K562 (cell line): ENCODE data around the gene SLC39A7. TPM values are rescaled to one million over a fixed set of nuclear protein-coding genes. Genes with fewer than 3 reads are reported as not detected.

Experiments
- BRCA1 ChIP-seq, 2 experiments: fragments of 450-650 bp in 1 of 2; sonication (generic) in 1 of 2; formaldehyde crosslinking in 1 of 2; IDR thresholded peaks; 2 replicates each; pipeline versions ENCODE4 v1.5.0 to v1.6.1; 2017 to 2020; ENCODE audit warnings: mild to moderate bottlenecking in 1 of 2, missing genetic modification reagents in 1 of 2
- CBFA2T3 ChIP-seq: fragments of 450-650 bp; IDR thresholded peaks from 2 replicates; pipeline ENCODE4 v1.6.1; 2017
- CEBPG ChIP-seq, 3 experiments: fragments of 200-800 bp in 1 of 3; sonication (Bioruptor generic) in 1 of 3; sonication (generic) in 1 of 3; formaldehyde crosslinking in 1 of 3; IDR thresholded peaks in 2 of 3; conservative IDR thresholded peaks in 1 of 3; 2 replicates each; pipeline versions ENCODE4 v1.6.1 to v1.8.0; 2016 to 2022; ENCODE audit warnings: missing compliant biosample characterization in 2 of 3, missing genetic modification characterization in 2 of 3, mild to moderate bottlenecking in 1 of 3, missing genetic modification reagents in 1 of 3
- DDX20 ChIP-seq: fragments of 450-650 bp; IDR thresholded peaks from 2 replicates; pipeline ENCODE4 v1.6.1; 2016; ENCODE audit warnings: missing genetic modification characterization, low read depth, mild to moderate bottlenecking, missing compliant biosample characterization, moderate library complexity
- FOXA3 ChIP-seq, 2 experiments: fragments of 450-650 bp in 1 of 2; sonication (generic) in 1 of 2; formaldehyde crosslinking; IDR thresholded peaks in 1 of 2; conservative IDR thresholded peaks in 1 of 2; 2 replicates each; pipeline versions ENCODE4 v1.4.0 to v1.8.0; 2020 to 2022; ENCODE audit warnings: mild to moderate bottlenecking in 2 of 2, missing genetic modification reagents in 1 of 2
- FOXK2 ChIP-seq, 2 experiments: fragments of 450-650 bp; IDR thresholded peaks in 1 of 2; conservative IDR thresholded peaks in 1 of 2; 2 replicates each; pipeline ENCODE4 v1.6.1; 2016; ENCODE audit warnings: low read depth in 2 of 2, mild to moderate bottlenecking in 1 of 2
- GABPA ChIP-seq: fragments of 200-800 bp; sonication (Bioruptor generic); conservative IDR thresholded peaks from 2 replicates; pipeline ENCODE4 v1.6.1; 2016; ENCODE audit warnings: low read depth, missing genetic modification characterization, missing compliant biosample characterization
- HDAC3 ChIP-seq: fragments of 450-650 bp; IDR thresholded peaks from 2 replicates; pipeline ENCODE4 v1.6.1; 2018; ENCODE audit warnings: borderline replicate concordance, mild to moderate bottlenecking, moderate library complexity; ENCODE audit not compliant: partially characterized antibody
- HNRNPH1 ChIP-seq: fragments of 200-400 bp; formaldehyde crosslinking; optimal IDR thresholded peaks from 2 replicates; pipeline ENCODE3; 2017; ENCODE audit warnings: low read depth, mild to moderate bottlenecking, low read length, moderate library complexity
- JUNB ChIP-seq: fragments of 450-650 bp; formaldehyde crosslinking; conservative IDR thresholded peaks from 2 replicates; pipeline ENCODE4 v1.4.0; 2020; ENCODE audit warnings: mild to moderate bottlenecking
- MAFK ChIP-seq: IDR thresholded peaks from 2 replicates; pipeline ENCODE4 v1.6.1; 2011; ENCODE audit warnings: low read length, improper control_type of control experiment
- MECOM ChIP-seq: fragments of 250-450 bp; sonication (Bioruptor Pico); IDR thresholded peaks from 2 replicates; pipeline ENCODE4 v1.8.0; 2022; ENCODE audit warnings: inconsistent platforms
- MED1 ChIP-seq: sonication (generic); formaldehyde crosslinking; IDR thresholded peaks from 2 replicates; pipeline ENCODE4 v1.8.1; 2023; ENCODE audit warnings: missing genetic modification reagents, borderline replicate concordance
- RBM22 ChIP-seq: fragments of 200-400 bp; formaldehyde crosslinking; IDR thresholded peaks from 2 replicates; pipeline ENCODE4 v1.6.1; 2018; ENCODE audit warnings: low read length, low read depth; ENCODE audit not compliant: poor library complexity, severe bottlenecking
- RFX1 ChIP-seq: fragments of 450-650 bp; IDR thresholded peaks from 2 replicates; pipeline ENCODE4 v1.6.1; 2016; ENCODE audit warnings: mild to moderate bottlenecking, moderate library complexity
- RFX5 ChIP-seq: IDR thresholded peaks from 2 replicates; pipeline ENCODE4 v1.6.1; 2011; ENCODE audit warnings: low read depth, mild to moderate bottlenecking, improper control_type of control experiment, low read length
- SMAD1 ChIP-seq: fragments of 150-350 bp; IDR thresholded peaks from 2 replicates; pipeline ENCODE4 v1.6.1; 2014; ENCODE audit warnings: low read length, low read depth; ENCODE audit not compliant: partially characterized antibody
- TCF7 ChIP-seq: sonication (generic); IDR thresholded peaks from 2 replicates; pipeline ENCODE4 v1.6.1; 2016; ENCODE audit warnings: antibody characterized with exemption, borderline replicate concordance
- TCF7L2 ChIP-seq: fragments of 150-350 bp; IDR thresholded peaks from 2 replicates; pipeline ENCODE4 v1.6.1; 2016; ENCODE audit warnings: low read depth, mild to moderate bottlenecking, low read length, moderate library complexity
- TGIF2 ChIP-seq: sonication (generic); formaldehyde crosslinking; IDR thresholded peaks from 2 replicates; pipeline ENCODE4 v1.8.1; 2022; ENCODE audit warnings: mild to moderate bottlenecking, missing genetic modification reagents, moderate library complexity
- ZBED1 ChIP-seq: IDR thresholded peaks from 2 replicates; pipeline ENCODE4 v1.6.1; 2014
- ZC3H8 ChIP-seq: fragments of 450-650 bp; IDR thresholded peaks from 2 replicates; pipeline ENCODE4 v1.6.1; 2017
- ZNF184 ChIP-seq: sonication (generic); formaldehyde crosslinking; IDR thresholded peaks from 2 replicates; pipeline ENCODE4 v1.5.0; 2020; ENCODE audit warnings: missing genetic modification reagents
- ZNF586 ChIP-seq: fragments of 450-650 bp; formaldehyde crosslinking; conservative IDR thresholded peaks from 2 replicates; pipeline ENCODE4 v1.4.0; 2020; ENCODE audit warnings: mild to moderate bottlenecking, moderate library complexity
- ZNF695 ChIP-seq: fragments of 450-650 bp; formaldehyde crosslinking; IDR thresholded peaks from 2 replicates; pipeline ENCODE4 v1.4.0; 2020; ENCODE audit warnings: mild to moderate bottlenecking, moderate library complexity
- ZZZ3 ChIP-seq: fragments of 450-650 bp; IDR thresholded peaks from 2 replicates; pipeline ENCODE4 v1.6.1; 2016; ENCODE audit warnings: antibody characterized with exemption, mild to moderate bottlenecking, moderate library complexity
- polyA plus RNA-seq, 8 experiments: library from polyadenylated mRNA; depleted of rRNA in 4 of 8; stranded (reverse) in 5 of 8; unstranded in 3 of 8; fragments of >200 nt; fragmentation: Nextera tagmentation in 2 of 8; fragmentation: Illumina TruSeq in 1 of 8; extraction: Ambion mirVana in 2 of 8; extraction: Trizol in 1 of 8; gene quantifications; 2 replicates each; pipeline versions ENCODE4 v1.2.1 to v1.2.3, GENCODE V29; 2011 to 2014; ENCODE audit warnings: inconsistent platforms in 1 of 8, missing spikeins in 1 of 8
- total RNA-seq, 7 experiments: library from RNA; depleted of rRNA in 6 of 7; stranded (reverse); fragments of >200 nt in 6 of 7; fragmentation: Illumina TruSeq in 2 of 7; extraction: Trizol in 2 of 7; gene quantifications; 2 replicates each; pipeline versions ENCODE4 v1.2.1 to v1.2.3, GENCODE V29; 2011 to 2021; ENCODE audit warnings: low replicate concordance in 1 of 7
- TF ChIP-seq, protein P1 (sequence below): fragments of 450-650 bp; IDR thresholded peaks from 2 replicates; pipeline ENCODE4 v1.6.1; 2016; ENCODE audit warnings: missing biosample characterization, missing genetic modification characterization
- TF ChIP-seq, protein P2 (sequence below): sonication (generic); formaldehyde crosslinking; IDR thresholded peaks from 2 replicates; pipeline ENCODE4 v1.9.0; 2022; ENCODE audit warnings: mild to moderate bottlenecking, missing genetic modification reagents
- TF ChIP-seq, protein P3 (sequence below): fragments of 250-450 bp; sonication (Bioruptor Pico); IDR thresholded peaks from 2 replicates; pipeline ENCODE4 v1.4.0; 2020

SLC39A7 gene
- total and polyA plus RNA-seq, 9 of the 15 experiments (the other 6 are each of a cell fraction or from before 2014, with no cell fraction given): 21.7 to 169 (median 121) TPM

DNA sequence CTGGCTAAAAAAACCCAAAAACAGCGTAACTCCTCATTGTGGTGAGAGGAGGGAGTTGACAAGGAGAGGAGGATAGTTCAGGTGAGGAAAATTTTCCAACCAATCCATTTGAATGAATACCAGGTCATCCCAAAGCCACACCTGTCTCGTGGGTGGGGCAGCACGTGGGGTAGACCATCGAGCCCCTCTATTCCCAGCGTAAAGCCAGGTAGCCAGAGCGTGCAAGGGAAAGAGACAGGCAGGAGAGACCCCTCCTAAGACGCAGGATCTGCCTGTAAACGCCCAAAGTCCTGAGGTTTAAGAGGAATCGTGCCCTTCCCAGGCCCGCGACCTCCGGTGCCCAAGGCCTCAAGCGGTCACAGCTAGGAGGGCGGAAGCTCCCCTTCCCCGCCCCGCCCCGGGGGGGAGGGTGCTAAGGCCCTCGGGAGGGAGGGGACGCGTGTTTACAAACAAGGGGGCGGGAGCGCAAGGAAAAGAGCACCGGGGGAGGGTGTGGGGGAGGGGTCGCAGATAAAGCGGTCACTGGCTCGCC, 914 bp upstream of the SLC39A7 start (continued):
- TF ChIP-seq, protein P1, sequence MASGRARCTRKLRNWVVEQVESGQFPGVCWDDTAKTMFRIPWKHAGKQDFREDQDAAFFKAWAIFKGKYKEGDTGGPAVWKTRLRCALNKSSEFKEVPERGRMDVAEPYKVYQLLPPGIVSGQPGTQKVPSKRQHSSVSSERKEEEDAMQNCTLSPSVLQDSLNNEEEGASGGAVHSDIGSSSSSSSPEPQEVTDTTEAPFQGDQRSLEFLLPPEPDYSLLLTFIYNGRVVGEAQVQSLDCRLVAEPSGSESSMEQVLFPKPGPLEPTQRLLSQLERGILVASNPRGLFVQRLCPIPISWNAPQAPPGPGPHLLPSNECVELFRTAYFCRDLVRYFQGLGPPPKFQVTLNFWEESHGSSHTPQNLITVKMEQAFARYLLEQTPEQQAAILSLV (tag): no peak
- TF ChIP-seq, protein P2, sequence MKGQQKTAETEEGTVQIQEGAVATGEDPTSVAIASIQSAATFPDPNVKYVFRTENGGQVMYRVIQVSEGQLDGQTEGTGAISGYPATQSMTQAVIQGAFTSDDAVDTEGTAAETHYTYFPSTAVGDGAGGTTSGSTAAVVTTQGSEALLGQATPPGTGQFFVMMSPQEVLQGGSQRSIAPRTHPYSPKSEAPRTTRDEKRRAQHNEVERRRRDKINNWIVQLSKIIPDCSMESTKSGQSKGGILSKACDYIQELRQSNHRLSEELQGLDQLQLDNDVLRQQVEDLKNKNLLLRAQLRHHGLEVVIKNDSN (CRISPR knock-in tag): peak; percentile 63
- TF ChIP-seq JUNB (CRISPR knock-in tag): no peak
- TF ChIP-seq SMAD1: no peak
- peak; percentile 60 to 96 for TF ChIP-seq FOXA3 (CRISPR knock-in tag; conservative IDR thresholded peaks at IDR 0.05 in 1 of 2, IDR thresholded peaks at IDR 0.05 in 1 of 2)
- TF ChIP-seq RFX5: no peak
- TF ChIP-seq ZNF695: no peak
- no peak for TF ChIP-seq ZNF586 (CRISPR knock-in tag)
- TF ChIP-seq ZNF184: no peak
- TF ChIP-seq HNRNPH1: no peak
- no peak for TF ChIP-seq GABPA (tag)
- TF ChIP-seq RFX1: no peak
- no peak for TF ChIP-seq TGIF2 (CRISPR knock-in tag)
- TF ChIP-seq ZBED1: no peak
- peak; percentile 43 for TF ChIP-seq HDAC3
- TF ChIP-seq MED1: no peak
- TF ChIP-seq, protein P3, sequence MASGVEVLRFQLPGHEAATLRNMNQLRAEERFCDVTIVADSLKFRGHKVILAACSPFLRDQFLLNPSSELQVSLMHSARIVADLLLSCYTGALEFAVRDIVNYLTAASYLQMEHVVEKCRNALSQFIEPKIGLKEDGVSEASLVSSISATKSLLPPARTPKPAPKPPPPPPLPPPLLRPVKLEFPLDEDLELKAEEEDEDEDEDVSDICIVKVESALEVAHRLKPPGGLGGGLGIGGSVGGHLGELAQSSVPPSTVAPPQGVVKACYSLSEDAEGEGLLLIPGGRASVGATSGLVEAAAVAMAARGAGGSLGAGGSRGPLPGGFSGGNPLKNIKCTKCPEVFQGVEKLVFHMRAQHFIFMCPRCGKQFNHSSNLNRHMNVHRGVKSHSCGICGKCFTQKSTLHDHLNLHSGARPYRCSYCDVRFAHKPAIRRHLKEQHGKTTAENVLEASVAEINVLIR: no peak
- no peak for TF ChIP-seq MECOM (CRISPR knock-in tag)
- no peak for TF ChIP-seq RBM22
- TF ChIP-seq ZC3H8: no peak
- TF ChIP-seq CBFA2T3: no peak; the same call in 1 of the 2 replicates
- no peak for TF ChIP-seq DDX20 (tag)
- TF ChIP-seq FOXK2 (conservative IDR thresholded peaks at IDR 0.05 in 1 of 2, IDR thresholded peaks at IDR 0.05 in 1 of 2; ENCODE audit: low read depth in 2 of 2): peak; percentile 99 to 100
- TF ChIP-seq CEBPG (CRISPR knock-in tag; IDR thresholded peaks at IDR 0.05): no peak
- TF ChIP-seq CEBPG (tag; conservative IDR thresholded peaks at IDR 0.05 in 1 of 2, IDR thresholded peaks at IDR 0.05 in 1 of 2): no peak
- TF ChIP-seq MAFK: no peak
- no peak for TF ChIP-seq TCF7L2
- no peak for TF ChIP-seq BRCA1 (IDR thresholded peaks at IDR 0.05)
- no peak for TF ChIP-seq BRCA1 (CRISPR knock-in tag; IDR thresholded peaks at IDR 0.05)
- TF ChIP-seq TCF7: no peak
- no peak for TF ChIP-seq ZZZ3
